NCI-H1930 (cell line): ENCODE results near the gene PYGB.
A peak's percentile ranks its signal among the peaks of the same experiment; 100 is the strongest.
"Not testable (repeated sequence)": the region's sequence is repeated elsewhere in the genome, so short reads cannot be mapped to it uniquely, and the experiment has no call there.

ENCODE experiments used
- DNase-seq, 2 experiments: peaks; one replicate each; lab custom pipeline; 2025; lab: John Stamatoyannopoulos, UW

The PYGB gene

DNA sequence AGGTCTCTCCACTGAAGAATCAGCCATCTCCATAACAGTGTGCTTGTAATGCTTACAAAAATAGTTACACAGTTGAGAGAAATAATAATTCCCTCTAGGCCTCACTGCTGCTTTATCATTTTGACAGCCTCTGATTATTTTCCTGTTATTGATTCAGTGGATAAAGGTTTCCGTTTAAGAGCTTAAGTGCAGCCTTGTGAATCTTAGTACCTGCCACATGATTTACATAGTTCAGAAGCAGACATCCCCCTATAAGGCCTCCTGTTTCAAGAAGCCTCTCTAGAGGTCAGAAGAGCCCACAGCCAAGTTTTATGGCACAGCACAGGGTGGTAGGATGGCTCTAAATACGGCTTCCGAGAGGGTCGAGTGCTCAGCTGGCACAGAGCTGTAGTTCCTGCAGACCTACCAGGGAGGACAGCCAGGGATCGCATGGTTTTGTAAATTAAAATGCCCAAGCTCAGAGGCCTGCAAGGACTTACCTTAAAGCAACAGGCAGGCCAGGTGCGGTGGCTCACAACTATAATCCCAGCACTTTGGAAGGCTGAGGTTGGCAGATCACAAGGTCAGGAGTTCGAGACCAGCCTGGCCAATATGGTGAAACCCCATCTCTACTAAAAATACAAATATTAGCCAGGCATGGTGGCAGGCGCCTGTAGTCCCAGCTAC, 17.6 kb upstream of the PYGB start:
- DNase-seq = no peak

DNA sequence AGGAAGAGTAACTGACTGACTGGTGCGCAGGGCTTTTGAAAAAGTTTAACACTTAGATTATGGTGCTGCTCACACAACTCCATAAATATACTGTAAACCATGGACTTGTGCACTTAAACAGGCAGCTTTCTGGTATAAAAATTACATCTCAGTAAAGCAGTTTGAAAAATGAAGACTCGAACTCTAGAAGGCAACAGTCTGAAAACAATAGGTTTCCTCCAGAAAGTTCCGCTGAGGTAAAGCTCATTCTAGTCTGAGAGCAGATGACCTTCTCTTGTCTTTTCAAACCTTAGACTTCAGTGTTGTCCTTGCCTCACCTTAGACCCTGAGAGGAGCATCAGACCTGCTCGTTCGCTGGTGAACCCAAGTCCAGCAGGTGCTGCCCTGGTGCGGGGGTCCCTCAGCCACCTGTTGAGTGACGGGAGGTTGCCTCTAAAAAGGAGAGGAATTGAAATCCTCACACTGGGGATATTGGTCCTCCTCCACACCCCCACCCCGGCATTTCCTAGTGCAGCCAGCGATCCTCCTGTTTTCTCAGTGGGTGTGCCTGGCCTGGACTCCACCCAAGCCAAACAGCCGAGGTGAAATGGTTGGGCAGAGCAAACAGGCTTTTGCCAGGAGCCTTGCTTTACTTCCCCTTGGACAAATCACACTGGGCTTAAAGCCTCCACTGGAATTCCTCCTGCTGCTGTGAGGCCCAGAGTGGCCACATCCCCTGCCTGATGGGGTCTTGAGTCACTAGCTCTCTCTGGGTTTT, 14.7 kb upstream of the PYGB start:
- DNase-seq = no peak

DNA sequence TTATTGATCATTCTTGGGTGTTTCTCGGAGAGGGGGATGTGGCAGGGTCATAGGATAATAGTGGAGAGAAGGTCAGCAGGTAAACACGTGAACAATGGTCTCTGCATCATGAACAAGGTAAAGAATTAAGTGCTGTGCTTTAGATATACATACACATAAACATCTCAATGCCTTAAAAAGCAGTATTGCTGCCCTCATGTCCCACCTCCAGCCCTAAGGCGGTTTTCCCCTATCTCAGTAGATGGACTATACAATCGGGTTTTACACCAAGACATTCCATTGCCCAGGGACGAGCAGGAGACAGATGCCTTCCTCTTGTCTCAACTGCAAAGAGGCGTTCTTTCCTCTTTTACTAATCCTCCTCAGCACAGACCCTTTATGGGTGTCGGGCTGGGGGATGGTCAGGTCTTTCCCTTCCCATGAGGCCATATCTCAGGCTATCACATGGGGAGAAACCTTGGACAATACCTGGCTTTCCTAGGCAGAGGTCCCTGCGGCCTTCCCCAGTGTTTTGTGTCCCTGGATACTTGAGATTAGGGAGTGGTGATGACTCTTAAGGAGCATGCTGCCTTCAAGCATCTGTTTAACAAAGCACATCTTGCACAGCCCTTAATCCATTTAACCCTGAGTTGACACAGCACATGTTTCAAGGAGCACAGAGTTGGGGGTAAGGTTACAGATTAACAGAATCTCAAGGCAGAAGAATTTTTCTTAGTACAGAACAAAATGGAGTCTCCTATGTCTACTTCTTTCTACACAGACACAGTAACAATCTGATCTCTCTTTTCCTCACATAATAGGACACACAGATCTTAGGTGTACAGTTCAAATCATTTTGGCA, 13.7 kb upstream of the PYGB start:
- not testable (repeated sequence) for DNase-seq

DNA sequence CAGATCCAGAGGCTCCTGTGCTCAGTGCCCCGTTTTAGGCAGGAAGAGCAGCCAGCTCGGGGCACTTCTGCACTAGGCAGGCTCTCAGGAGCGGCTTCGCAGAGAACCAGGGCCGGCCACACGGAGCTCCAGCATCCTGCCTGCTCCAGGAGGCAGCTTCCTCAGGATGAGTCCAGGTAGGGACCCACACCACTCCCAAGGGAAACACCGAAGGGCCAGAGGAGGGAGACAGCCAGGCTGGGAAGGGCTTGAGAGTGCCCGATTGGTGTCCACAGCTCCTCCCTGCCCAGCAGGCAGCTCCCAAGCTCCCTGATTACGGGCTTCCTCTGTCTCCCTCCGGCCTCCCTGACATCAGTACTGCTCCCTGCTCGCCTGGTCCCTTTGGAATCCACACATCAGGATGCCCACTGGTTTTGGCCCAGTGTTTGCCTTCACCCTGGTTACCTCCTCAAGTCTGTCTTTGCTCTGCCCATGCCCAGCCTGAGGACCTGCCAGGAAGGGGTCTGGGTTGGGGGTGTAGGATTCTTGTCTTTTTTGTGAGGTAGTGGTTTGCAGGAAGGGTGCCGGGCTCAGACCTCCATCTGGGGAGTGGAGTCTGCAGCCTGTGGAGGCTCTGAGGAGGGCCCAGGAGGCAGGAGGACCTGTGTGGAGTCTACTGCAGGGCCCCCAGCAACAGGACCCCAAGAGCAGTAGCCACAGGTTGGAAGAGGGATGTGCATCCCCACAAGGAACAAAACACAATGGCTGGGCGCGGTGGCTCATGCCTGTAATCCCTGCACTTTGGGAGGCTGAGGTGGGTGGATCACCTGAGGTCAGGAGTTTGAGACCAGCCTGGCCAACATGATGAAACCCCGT, 11.2 kb upstream of the PYGB start:
- no peak for DNase-seq

DNA sequence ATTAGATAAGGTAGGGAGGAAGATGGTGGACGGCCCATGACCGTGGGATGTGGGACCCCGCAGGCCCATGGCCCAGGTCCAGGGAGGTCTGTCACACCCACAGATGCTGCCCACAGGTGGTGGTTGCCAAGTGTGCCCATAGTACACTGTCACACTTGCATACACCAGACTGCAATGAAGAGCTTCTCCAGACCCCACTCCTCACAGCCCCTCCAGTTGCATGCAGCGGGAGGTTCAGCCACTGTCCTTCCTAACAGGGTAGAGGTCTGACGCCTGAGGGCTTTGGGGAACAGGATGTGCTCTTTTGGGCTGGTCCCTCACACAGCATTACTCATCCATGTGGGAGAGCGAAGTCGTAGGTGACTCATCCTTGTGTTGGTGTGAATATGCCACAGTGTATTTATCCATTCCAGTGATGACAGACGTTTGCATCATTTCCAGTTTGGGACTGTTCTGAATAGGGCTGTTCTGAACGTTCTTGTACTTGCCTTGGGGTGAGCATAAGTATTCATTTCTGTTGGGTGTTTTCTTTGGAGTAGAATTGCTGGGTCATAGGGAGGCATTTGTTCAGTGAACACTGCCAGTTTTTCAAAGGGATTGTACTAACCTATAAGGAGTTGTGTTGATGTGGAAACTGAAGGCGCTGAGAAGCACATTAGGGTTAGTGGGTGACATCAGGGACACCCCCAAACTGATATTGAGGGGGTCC, 10.1 kb upstream of the PYGB start:
- peak in 1 of 2 experiments; percentile 44 for DNase-seq

DNA sequence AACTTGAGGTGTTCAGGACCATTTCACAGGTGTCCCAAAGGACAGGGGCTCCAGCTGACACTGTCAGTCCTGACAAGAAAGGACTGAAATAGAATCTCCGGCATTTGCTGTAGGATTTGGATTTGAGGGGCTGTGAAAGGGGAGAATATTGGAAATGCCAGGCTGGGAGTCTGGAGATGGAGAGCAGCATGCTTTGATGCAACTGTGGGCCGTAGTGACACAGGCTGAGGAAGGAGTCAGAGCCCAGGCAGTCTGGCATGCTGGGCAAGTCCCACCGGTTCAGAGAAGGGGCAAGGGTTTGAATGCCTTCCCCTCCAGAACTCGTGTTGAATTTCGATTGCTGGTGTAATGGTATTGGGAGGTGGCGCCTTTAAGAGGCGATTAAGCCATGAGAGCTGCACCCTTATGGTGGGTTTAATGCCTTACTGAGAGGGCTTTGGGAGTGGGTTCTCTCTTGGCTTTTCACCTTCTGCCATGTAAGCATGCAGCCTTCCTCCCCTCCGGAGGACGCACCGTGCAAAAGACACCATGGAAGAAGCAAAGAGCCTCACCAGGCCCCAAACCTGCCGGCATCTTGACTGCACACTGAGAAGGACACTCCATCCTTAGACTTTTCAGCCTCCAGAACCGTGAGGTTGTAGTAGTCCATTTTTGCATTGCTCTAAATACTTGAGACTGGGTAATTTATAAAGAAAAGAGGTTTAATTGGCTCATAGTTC, 9.4 kb upstream of the PYGB start:
- no peak for DNase-seq

DNA sequence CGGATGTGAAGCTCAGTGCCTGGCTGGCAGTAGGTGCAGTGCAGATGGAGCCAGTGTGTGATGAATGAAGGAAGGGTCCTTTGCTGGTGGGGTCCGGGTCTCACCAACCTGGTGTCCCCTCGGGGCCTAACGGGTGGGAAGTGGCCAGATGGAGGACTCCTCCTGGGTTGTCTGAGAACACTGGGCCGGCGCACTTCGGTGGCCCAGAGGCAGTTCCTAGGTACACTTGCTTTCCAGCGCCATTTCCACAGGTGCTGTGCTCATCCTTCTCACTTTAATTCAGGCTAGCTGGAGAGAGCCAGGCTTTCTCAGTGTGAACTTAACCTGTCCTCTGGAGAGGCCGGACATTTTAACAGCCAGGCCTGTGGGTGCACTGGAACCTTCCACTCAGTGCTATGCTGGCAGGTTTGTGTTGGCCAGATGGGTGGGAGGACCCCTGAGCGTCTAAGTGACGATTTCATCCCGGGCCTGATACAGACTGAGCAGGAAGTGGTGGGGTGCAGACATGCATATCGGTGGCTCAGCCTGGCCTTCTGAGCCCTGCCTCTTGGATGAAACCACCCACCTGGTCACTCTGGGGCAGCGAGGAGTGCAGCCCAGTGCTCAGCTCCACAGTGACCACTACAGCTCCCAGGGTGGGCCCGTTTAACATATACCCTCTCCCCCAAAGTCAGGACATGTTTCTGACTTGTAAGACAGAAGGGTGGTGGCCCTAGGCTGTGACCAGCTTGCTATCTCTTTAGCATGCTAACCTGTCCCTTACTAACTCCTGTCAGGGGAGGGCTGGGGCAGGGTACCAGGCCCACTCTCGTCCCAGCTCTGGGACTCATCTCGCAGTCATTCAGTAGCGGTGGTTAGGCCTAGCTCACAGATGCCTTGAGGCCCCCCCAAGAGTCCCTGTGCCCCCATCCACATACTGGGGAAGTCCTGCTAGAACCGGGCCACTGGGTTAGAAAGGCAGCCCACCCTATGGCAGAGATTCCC, 8.2 kb upstream of the PYGB start:
- DNase-seq = no peak

DNA sequence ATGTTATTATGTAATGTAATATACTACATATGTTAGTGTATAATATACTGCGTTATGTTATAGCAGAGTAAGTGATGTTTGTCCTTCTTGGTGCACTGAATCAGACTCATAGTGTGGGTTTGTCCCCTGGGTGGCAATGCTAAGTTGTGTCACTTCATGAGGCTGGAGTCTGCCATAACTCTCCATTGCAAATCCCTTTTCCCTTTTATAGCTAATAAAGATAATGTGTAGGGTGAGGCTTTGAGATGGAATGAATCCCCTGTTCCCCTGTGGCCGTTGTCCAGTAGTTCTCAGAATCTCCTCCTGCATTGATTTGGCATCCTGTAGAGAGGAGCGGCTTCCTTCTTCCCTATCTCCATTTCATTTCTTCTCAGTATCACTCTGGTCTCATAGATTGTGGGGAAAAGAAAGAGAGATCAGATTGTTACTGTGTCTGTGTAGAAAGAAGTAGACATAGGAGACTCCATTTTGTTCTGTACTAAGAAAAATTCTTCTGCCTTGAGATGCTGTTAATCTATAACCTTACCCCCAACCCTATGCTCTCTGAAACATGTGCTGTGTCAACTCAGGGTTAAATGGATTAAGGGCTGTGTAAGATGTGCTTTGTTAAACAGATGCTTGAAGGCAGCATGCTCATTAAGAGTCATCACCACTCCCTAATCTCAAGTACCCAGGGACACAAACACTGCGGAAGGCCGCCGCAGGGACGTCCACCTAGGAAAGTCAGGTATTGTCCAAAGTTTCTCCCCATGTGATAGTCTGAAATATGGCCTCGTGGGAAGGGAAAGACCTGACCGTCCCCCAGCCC, 6.8 kb upstream of the PYGB start:
- not testable (repeated sequence) for DNase-seq

DNA sequence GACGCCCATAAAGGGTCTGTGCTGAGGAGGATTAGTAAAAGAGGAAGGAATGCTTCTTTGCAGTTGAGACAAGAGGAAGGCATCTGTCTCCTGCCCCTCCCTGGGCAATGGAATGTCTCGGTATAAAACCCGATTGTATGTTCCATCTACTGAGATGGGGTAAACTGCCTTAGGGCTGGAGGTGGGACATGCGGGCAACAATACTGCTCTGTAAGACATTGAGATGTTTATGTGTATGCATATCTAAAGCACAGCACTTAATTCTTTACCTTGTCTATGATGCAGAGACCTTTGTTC, 6.3 kb upstream of the PYGB start:
- DNase-seq = not testable (repeated sequence)

DNA sequence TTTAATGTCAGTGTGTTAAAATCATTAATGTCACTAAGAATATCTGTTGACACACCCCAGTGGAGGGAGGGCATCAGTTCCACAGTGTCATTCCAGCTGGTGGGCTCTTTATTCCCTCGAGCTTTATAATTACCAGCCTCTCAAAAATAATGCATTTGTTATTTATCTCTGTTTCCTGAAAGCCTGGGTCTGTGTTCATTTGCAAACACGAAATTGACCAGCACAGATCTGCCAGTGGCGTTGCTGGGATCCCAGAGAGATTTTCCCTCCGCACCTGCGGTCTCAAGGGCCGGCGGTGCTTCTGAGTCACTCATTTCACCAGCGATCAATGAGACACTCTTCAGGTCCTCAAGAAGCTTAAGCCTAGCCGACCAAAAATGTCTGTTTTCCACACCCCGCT, 5.7 kb upstream of the PYGB start:
- DNase-seq = peak in 1 of 2 experiments; percentile 19

DNA sequence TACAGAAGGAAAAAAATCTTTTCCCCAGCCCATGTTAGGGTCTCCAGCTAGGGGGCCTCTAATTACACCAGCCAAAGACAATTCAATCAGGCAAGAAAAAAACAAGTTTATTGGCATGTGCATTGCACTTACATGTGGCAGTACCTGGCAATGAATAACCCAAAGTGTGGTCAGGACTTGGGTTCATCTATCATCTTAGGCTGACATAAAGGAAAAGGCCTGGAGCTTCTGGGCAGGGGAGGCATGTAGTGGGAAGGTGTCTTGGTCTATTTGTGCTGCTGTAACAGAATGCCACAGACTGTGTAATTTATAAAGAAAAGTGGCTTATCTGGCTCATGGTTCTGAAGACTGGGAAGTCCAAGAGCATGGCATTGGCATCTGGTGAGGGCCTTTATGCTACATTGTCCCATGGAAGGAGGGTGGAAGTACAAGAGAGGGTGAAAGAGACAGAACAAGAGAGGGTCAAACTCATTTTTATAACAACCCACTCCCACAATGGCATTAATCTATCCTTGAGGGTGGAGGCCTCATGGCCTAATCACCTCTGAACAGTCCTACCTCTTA, 4.4 kb upstream of the PYGB start:
- no peak for DNase-seq

DNA sequence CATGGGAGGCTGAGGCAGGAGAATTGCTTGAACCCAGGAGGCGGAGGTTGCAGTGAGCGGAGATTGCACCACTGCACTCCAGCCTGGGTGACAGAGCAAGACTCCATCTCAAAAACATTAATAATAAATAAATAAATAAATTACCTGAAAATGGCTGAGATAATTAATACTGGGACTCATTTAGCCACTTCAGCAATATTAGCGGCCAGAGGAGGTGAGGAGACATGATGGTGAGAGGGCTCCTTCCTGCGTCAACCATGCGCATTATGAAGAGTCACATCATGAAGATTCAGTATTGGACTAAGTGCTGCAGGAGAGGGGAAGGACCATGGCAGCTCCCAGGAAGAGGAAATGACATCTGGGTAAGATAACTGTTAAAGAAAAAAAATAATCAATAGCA, 2.9 kb upstream of the PYGB start:
- no peak for DNase-seq

DNA sequence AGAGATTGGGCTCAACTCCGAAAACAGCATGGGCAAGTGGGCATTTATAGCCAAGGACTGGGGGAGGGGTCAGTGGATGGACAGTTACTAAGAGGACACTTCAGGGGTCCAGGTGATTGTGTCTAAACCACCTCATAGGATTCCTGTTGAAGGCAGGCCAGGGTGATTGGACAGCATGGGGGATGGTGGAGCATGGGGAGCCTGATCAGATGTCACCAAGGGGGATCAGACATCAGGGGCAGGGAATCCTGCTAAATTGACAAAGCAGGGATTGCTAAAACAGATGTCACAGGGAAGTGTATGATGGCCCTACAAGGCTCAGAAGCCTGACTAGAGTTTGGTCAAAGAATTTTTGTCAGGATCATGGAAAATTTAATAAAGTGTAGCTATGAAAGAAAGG, 2.4 kb upstream of the PYGB start:
- no peak for DNase-seq

DNA sequence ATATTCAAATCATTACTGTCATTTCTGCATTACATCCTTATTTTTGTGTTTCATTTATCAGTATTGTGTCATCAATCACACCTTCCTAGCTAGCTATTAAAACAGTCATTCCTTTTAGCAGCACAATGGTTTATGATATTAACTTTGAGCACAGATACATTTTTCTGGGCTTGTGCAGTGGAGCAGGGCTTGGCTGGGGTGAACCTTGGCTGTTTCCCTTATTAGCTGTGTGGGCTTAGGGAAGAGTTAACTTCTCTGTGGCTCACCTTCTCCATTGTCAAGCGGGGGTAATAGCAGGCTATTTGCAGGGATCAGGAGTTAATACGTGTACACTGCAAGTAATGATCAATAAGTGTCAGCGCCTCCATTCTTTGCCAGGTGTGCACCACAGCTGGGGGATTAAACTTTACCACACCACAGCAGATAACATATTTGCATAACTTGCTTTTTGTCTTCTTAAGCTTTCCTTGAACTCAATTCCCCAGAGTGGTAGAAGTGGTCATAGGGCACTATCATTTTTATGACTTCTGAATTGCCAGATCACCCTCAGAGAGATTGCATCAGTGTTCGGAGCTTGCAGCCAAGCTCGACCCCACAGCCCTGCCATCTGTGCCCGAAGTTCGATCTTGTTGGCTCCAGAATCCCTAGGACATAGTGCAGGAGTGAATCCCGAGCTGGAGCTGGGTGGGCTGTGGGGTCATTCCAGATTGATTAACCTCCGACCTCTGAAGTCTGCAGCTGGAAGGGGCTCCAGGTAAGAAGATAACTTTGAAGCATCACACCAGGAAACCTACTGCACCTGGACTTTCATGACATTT, 1.5 kb upstream of the PYGB start:
- DNase-seq = no peak

DNA sequence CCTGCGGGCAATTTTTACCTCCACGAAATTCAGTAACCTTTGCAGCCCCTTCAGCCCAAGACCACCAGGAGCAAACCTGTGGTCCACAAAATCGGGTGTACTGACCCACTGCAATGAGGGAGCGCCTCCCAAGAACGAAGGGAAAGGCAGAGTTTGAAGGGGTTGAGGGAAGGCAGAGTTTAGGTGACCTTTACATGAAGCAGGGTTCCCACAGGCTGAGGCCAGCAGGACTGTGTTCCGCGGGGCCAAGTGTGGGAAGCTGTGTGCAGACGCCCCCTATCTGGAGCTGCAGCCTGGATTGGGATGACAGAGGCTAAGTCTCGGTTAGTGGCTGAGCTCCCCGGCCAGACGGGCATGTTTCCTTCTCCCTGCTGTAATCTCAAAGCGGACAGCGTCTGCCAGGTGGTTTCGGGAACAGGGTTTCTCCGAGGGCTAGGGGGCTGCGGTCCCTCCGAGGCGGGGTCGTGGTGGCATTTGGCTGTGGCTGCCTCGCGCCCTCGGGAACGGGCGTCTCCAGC, 826 bp upstream of the PYGB start:
- DNase-seq = peak; percentile 41 to 55

DNA sequence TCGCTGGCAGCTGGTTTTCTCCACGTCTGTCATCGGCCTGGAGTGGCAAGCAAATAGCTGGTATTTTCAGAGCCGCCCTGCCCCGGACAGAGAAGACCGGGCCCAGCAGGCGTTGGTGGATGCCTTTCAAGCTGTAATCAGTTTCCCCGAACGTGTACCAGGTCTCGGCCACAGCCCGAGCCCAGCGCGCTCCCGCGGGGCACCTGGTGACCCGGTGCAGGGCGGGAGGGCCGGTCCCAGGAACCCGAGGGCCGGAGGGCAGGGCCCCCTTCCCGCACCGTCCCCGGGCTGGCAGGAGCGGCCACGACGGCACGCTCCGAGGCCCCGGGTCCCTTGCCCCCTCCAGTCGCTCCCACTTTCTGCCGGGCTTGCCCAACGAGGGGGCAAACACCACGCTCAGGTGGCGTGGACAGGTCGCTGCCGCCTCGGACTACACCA, 348 bp upstream of the PYGB start:
- no peak for DNase-seq

DNA sequence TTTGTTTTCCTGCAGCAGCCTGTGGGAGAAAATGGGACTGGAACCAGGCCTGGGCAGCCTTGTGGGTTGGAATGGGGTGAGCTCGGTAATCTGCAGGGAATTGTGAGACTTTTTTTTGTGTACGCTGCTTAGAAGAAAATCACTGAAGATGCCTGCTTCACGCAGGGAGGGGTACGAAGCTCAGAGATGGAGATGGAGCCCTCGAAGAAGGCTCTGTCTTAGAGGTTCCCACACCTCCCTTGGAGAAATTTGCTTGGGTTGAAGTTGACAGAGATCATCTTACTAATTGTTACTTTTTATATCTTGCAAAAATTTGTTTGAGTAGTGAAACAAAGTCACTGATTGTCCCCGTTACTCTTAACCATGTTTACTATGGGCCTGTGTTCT, 894 bp downstream of the PYGB start:
- DNase-seq = no peak
